NB4 (cell line): Measurements from ENCODE around the gene KDM4B.

ENCODE experiments used
- CTCF ChIP-seq: IDR thresholded peaks from one replicate; pipeline ENCODE4 v1.5.1; 2012; ENCODE audit warnings: low read depth, low read length
- MAX ChIP-seq: IDR thresholded peaks from 2 replicates; pipeline ENCODE4 v1.6.1; 2011; ENCODE audit warnings: low read depth, low read length
- POLR2A ChIP-seq: IDR thresholded peaks from 2 replicates; pipeline ENCODE4 v1.6.1; 2011; ENCODE audit warnings: mild to moderate bottlenecking; ENCODE audit not compliant: insufficient read length; ENCODE audit errors: extremely low read depth

GRCh38 chr19:5032101-5032967, 63.4 kb downstream of the KDM4B start:
- TF ChIP-seq CTCF = no peak
- no peak for TF ChIP-seq POLR2A
- no peak for TF ChIP-seq MAX
